NCI-H345 (cell line): ENCODE measurements around the gene SHROOM2.
"Not testable (repeated sequence)": the region's sequence is repeated elsewhere in the genome, so short reads cannot be mapped to it uniquely, and the experiment has no call there.

Source experiments
- DNase-seq: peaks from one replicate; lab custom pipeline; 2025; lab: John Stamatoyannopoulos, UW

The SHROOM2 gene

DNA sequence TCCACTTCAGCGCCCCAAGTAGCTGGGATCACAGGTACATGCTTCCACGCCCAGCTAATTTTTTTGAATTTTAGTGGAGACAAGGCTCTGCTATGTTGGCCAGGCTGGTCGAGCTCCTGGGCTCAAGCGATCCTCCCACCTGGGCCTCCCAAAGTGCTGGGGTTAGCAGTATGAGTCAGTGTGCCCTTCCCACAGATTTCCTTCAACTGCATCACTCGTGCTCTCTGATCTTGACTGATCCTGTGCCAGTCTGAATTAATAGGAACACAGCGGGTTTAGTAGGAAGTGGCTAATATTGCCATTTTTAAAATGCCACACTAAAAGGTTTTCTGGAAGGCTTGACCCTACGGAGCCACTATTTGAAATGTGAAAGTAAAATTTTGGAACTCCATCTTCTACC lies 4.3 kb upstream of the SHROOM2 start:
- no peak for DNase-seq

DNA sequence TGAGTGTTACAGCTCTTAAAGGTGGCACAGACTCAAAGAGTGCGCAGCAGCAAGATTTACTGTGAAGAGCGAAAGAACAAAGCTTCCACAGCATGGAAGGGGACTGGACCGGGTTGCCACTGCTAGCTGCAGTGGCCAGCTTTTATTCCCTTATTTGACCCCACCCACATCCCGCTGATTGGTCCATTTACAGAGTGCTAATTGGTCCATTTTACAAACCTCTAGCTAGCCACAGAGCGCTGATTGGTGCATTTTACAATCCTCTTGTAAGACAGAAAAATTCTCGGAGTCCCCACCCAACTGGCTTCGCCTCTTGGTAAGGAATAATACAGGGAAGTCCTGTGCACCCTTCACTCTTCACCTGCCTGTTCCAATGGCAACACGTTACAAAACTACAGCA lies 1.9 kb upstream of the SHROOM2 start:
- no peak for DNase-seq

DNA sequence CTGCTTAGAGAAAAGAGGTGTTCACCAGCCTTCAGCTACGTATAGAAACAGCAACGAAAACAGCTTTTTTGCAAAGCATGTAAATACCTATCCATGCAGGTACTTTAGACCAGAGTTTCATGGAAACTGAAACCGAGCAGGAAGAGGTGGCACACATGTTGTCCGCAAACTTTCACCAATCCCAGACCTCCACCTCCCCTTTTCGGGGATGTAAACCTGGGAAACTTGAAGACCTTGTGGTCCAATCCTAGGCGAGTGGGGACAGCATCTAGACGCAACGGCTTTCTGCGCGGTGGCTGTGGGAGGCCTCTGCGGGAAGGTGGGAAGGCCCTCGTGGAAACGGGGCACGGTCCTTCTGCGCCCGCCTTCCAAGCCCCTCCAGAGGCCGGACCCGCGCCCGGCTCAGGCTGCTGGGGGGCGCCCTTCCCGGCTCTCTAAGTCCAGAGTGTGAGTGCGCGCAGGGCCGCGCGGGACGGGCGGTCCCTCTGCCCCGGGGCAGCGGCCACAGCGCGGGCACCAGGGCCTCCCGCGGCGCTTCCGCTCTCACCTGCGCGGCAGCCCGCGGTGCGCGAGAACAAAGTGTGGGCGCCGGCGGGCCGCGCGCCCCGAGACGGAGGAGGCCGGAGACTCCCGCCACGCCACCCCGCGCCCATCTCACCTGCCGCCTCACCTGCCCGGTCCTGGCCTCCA lies 830 bp upstream of the SHROOM2 start:
- DNase-seq = peak; percentile 21

- peak; percentile 31 for DNase-seq
Observed at GRCh38 chrX:9786798-9787635, 788 bp downstream of the SHROOM2 start.

DNA sequence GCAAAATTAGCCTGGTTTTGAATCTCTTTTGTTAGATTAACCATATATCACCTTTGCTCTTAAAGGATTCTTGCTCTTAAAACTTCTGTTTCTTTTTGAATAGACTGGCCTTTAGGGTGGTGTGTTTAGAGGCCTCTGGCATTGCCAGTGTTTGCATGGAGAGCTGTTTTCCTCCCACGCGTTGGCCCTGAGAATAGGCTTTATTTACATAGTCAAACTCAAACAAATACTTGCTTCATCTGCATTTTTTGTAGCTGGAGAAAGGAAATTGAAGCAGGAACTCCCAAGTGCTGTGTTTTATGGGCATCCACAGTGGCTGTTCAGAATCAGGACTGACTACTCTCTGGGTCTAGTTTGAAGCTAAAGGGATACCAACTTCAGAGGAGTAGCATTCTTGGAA lies 2.7 kb downstream of the SHROOM2 start:
- DNase-seq = peak; percentile 39

GRCh38 chrX:9789555-9789954 lies 3.3 kb downstream of the SHROOM2 start:
- DNase-seq = no peak

DNA sequence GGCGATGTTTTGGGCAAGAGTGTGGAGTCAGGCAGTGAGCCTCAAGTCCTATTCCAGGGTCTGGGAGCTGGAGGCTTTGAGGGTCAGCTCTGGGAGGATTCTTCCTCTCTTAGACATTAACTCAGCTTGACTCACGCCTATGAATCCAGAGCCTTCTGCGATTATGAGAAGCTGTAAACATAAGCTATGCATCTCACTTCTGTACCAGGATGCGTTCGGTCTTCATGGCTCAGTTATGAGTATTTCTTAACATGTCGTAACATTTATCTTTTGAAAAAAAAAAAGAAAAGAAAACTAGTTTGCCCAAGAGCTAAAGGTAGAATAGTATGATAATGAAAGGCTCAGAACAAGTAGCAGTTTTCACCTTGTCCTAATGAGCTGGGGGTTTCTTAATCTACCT lies 4.6 kb downstream of the SHROOM2 start:
- no peak for DNase-seq

DNA sequence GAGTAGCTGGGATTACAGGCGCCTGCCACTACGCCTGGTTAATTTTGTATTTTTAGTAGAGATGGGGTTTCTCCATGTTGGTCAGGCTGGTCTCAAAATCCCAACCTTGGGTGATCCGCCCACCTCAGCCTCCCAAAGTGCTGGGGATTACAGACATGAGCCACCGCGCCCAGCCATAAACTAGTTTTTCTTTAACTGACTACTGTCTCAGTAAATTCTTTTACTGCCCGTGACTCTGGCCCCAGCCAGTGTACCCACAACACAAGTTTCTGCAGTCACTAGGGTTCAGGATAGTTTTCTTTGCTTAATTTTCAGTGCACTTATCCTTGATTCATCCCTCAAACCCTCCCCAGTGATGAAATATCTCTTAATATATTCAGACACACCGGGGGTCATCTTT lies 8.3 kb downstream of the SHROOM2 start:
- no peak for DNase-seq

DNA sequence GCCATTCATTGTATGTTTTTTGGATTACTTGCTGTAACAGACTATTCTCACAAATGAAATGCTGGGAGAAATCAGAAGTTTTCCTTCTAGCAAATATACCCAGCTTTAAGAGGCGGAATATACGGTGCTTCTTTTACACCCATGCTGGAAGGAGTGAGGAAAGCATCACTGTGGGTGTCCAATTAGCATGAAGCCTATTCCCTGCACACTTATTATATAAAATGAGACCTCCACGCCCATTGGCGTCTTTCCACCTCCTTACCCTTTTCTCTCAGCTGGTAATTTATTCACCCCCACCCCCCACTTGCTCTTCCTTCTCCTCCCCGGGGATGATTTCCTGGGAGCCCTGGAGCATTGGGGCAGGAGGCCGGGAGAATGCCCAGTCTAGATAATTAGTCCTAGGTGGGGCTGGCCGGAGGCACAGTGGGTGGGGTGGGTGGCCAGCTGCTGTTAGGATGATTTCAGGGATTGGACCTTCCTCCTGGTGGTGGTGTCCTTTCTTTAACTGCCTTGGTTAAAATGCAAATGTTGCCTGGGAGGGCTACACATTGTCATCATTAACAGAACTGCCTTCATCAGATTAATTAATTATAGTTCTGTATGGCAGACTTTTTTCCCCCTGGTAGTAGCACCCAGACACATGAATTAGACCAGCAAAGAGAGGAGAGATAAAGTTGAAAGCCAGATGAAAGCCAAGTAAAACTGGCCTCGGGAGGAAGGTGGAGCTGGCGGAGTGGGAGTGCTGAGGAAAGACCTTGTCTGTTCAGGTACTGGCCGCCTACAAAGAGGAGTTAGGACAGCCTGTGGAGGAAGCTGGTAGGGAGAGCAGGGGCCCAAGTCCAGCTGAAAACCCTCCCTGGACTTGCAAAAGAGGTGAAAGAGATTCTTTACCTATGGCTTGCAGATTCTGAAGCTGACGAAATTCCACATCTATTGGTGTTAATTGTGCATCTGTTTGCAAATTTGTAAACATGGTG lies 11.4 kb downstream of the SHROOM2 start:
- no peak for DNase-seq

GRCh38 chrX:9802737-9803136 lies 16.5 kb downstream of the SHROOM2 start:
- DNase-seq = no peak

DNA sequence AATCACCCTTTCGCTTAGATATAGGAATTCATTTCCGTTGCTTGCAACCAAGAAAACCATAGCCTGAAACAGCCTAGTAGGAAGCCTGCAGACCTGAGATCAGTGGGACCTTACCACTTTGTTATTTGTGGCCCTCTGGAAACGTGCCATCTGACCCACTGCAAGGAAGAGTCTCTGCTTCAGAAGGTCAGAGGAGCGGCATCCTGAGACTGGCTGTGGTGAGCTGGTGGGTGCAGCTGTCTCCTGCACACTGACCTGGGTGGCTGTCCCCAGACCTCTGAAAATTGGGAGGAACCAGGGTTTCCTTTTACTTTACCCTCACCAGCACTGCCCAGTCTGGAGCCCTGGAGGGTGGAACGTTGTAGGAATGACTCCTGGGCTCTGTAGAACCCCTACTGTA lies 18.2 kb downstream of the SHROOM2 start:
- no peak for DNase-seq

DNA sequence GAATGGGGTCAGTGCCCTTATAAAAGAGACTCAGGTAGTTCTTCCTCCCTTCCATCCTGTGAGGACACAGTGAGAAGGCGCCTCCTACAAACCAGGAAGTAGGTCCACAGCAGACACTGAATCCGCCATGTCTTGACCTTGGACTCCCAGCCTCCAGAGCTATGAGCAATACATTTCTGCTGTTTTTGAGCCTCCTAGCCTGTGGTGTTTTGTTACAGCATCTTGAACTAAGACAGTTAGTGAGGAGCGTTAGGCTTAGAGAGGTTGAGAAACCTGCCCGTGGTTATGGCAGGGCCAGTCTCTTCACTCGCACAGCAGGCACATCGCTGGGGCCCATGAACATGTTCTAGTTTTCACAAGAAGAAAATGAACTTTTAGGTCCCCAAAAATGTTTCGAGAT lies 19.7 kb downstream of the SHROOM2 start:
- no peak for DNase-seq

- DNase-seq = no peak
Observed at GRCh38 chrX:9807355-9808182, 21.3 kb downstream of the SHROOM2 start.

DNA sequence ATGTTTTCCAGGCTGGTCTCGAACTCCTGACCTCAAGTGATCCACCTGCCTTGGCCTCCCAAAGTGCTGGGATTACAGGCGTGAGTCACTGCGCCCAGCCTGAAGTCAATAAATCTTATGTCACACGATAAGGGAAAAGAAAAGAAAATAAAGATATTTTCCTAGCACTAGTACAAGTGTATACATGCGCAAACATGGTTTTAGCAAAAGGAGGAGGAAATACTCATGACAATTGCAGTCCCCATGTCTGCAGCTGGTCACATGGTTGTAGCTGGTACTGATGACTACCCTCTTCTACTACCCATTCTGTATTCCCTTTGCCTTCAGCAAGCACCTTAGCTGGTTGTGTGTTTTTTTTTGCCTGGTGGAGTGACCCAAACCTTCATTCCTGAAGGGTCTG lies 23.6 kb downstream of the SHROOM2 start:
- not testable (repeated sequence) for DNase-seq

DNA sequence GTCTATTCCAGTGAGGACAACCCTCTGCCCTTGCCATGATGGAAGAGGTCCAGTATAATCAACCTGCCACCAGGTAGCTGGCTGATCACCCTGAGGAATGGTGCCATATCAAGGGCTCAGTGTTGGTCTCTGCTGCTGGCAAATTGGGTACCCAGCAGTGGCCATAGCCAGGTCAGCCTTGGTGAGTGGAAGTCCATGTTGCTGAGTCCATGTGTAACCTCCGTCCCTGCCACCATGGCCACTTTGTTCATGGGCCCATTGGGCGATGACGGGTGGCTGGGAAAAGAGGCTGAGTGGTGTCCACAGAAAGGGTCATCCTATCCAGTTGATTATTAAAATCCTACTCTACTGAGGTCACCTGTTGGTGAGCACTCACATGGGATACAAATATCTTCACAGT lies 24.9 kb downstream of the SHROOM2 start:
- not testable (repeated sequence) for DNase-seq

- DNase-seq = no peak
Observed at GRCh38 chrX:9816084-9816700, 30.0 kb downstream of the SHROOM2 start.

- no peak for DNase-seq
Observed at GRCh38 chrX:9821572-9821971, 35.3 kb downstream of the SHROOM2 start.

DNA sequence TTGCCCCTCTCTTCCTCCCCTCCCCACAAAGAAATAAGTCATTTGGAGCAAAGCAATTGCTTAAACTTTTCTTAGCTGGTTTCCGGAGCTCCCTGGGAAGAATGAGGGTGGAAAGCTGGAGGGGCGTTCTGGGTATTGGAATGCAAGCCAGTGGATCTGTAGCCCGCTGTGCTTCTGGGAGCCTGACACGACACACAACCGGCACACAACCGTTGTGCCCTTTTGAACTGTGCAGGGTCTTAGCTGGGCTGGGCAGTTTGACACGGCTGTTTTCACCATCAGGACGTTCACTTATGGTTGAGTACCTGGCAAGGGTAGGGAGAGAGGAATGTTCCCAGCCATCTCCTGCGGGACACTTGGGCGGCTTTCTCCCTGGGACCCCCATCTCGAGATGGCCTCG lies 38.3 kb downstream of the SHROOM2 start:
- no peak for DNase-seq

- no peak for DNase-seq
Observed at GRCh38 chrX:9825129-9825790, 39.0 kb downstream of the SHROOM2 start.

GRCh38 chrX:9825966-9826365 lies 39.7 kb downstream of the SHROOM2 start:
- no peak for DNase-seq
